ENCODE data around the gene MAX.
"Not testable (repeated sequence)": the region's sequence is repeated elsewhere in the genome, so short reads cannot be mapped to it uniquely, and the experiment has no call there.

MAX gene

DNA sequence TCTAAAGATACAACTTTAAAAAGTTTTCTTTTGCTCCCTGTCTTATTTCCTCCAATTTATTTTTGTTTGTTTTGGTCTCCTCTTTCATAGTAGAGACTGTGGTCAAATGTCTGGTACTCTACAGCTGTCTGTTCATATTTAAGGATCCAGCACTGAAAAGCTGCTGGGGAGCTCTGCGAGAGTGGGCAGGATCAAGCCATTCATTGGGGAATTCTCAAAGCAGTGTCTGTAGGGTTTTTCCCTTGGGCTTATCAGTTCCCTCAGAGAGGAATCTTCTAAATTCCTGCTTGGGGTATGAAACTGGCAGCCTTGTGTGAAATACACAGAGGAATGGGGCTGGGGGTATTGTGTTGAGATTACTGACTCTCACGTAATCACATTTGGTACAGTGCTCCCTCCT is 63.4 kb downstream of the MAX start:
- H3K9me3 ChIP-seq (ENCODE audit: severe bottlenecking) = no peaks in the 10 kb centered on the region
- TF ChIP-seq, protein P1, sequence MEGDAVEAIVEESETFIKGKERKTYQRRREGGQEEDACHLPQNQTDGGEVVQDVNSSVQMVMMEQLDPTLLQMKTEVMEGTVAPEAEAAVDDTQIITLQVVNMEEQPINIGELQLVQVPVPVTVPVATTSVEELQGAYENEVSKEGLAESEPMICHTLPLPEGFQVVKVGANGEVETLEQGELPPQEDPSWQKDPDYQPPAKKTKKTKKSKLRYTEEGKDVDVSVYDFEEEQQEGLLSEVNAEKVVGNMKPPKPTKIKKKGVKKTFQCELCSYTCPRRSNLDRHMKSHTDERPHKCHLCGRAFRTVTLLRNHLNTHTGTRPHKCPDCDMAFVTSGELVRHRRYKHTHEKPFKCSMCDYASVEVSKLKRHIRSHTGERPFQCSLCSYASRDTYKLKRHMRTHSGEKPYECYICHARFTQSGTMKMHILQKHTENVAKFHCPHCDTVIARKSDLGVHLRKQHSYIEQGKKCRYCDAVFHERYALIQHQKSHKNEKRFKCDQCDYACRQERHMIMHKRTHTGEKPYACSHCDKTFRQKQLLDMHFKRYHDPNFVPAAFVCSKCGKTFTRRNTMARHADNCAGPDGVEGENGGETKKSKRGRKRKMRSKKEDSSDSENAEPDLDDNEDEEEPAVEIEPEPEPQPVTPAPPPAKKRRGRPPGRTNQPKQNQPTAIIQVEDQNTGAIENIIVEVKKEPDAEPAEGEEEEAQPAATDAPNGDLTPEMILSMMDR (IDR thresholded peaks at IDR 0.05; ENCODE audit: low read depth, low read length) = no peak
- no peaks in the 10 kb centered on the region for H3K27me3 ChIP-seq (ENCODE audit: insufficient read depth, low read depth, severe bottlenecking)
- no peak for DNase-seq
- peaks cover 7% of the 10 kb centered on the region for H3K36me3 ChIP-seq
- no peak overlapping the region for H3K27ac ChIP-seq
- no peak overlapping the region for H3K4me3 ChIP-seq (ENCODE audit: low read depth, low read length)

GRCh38 chr14:65035049-65035448 is 67.3 kb downstream of the MAX start:
- Histone ChIP-seq H3K27ac (no peak overlapping the region), H3K36me3 (peaks cover 21% of the 10 kb centered on the region)
- TF ChIP-seq, protein P1 (IDR thresholded peaks at IDR 0.05; ENCODE audit: low read depth, low read length) = no peak

DNA sequence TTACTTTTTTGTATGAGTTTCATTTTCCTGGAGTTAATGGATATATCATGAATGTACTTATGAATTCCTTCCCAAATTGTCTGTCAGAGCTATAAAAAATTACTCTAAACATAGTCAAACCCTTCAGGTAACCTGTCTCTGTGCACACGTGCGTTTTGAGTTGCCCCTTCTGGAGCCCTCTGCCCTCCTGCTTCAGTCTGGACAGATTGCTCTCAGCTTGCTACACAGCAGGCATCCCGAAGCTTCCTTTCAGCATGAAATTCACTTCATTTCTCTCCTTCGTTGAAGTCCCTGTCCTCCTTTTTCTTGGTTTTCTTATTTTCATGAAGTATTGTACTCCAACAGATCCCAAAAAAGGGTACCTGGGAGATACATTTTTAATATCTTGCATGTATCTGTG is 68.3 kb downstream of the MAX start:
- Histone ChIP-seq H3K27me3 (ENCODE audit: insufficient read depth, low read depth, severe bottlenecking) (no peaks in the 10 kb centered on the region), H3K4me3 (ENCODE audit: low read depth, low read length) (no peak overlapping the region), H3K27ac (no peak overlapping the region), H3K9me3 (ENCODE audit: severe bottlenecking) (no peaks in the 10 kb centered on the region), H3K36me3 (peaks cover 28% of the 10 kb centered on the region)
- DNase-seq = no peak
- TF ChIP-seq, protein P1 (IDR thresholded peaks at IDR 0.05; ENCODE audit: low read depth, low read length) = no peak

More at GRCh38 chr14:65035049-65035448, 67.3 kb downstream of the MAX start:
- DNase-seq = no peak
- H3K4me3 ChIP-seq (ENCODE audit: low read depth, low read length) = no peak overlapping the region
- H3K9me3 ChIP-seq (ENCODE audit: severe bottlenecking) = no peaks in the 10 kb centered on the region
- H3K27me3 ChIP-seq (ENCODE audit: insufficient read depth, low read depth, severe bottlenecking) = no peaks in the 10 kb centered on the region

- TF ChIP-seq, protein P1 (IDR thresholded peaks at IDR 0.05; ENCODE audit: low read depth, low read length) = no peak
- no peak overlapping the region for H3K4me3 ChIP-seq (ENCODE audit: low read depth, low read length)
- DNase-seq = no peak
- H3K36me3 ChIP-seq = peaks cover 29% of the 10 kb centered on the region
- no peak overlapping the region for H3K27ac ChIP-seq
- no peaks in the 10 kb centered on the region for H3K9me3 ChIP-seq (ENCODE audit: severe bottlenecking)
- H3K27me3 ChIP-seq (ENCODE audit: insufficient read depth, low read depth, severe bottlenecking) = no peaks in the 10 kb centered on the region
These were observed 69.1 kb downstream of the MAX start for GRCh38 chr14:65033181-65033580.

GRCh38 chr14:65032319-65032718 is 70.0 kb downstream of the MAX start:
- no peaks in the 10 kb centered on the region for H3K27me3 ChIP-seq (ENCODE audit: insufficient read depth, low read depth, severe bottlenecking)
- TF ChIP-seq, protein P1 (IDR thresholded peaks at IDR 0.05; ENCODE audit: low read depth, low read length) = no peak
- no peak for DNase-seq
- no peak overlapping the region for H3K4me3 ChIP-seq (ENCODE audit: low read depth, low read length)
- no peak overlapping the region for H3K27ac ChIP-seq
- no peaks in the 10 kb centered on the region for H3K9me3 ChIP-seq (ENCODE audit: severe bottlenecking)
- peaks cover 38% of the 10 kb centered on the region for H3K36me3 ChIP-seq

- not testable (repeated sequence) for H3K4me3 ChIP-seq (ENCODE audit: low read depth, low read length); H3K27ac ChIP-seq; H3K9me3 ChIP-seq (ENCODE audit: severe bottlenecking); H3K27me3 ChIP-seq (ENCODE audit: insufficient read depth, low read depth, severe bottlenecking); DNase-seq
- H3K36me3 ChIP-seq = peaks cover 38% of the 10 kb centered on the region
These were observed 71.0 kb downstream of the MAX start for GRCh38 chr14:65031321-65031720.
